Astrocyte of the spinal cord (primary cell): ENCODE data around the gene KLHL8.

Experiments used
- DNase-seq: peaks from one replicate; pipeline ENCODE4 v3.0.0; 2011; ENCODE audit warnings: low read depth, low spot score
- H3K4me3 ChIP-seq: 2 replicates; pipeline ENCODE4 v1.5.1; 2011; ENCODE audit warnings: low read depth, mild to moderate bottlenecking, low read length, moderate library complexity
- CTCF ChIP-seq: IDR thresholded peaks from 2 replicates; pipeline ENCODE4 v1.5.1; 2012; ENCODE audit warnings: low read depth, mild to moderate bottlenecking, low read length, inconsistent platforms
- in situ Hi-C: cut with HindIII; loops from 2 replicates; pipeline ENCODE4 v1.10.0; 2017; ENCODE audit warnings: low sequenced_read_pairs

The KLHL8 gene

GRCh38 chr4:87122252-87122651 lies 98.2 kb downstream of the KLHL8 start:
- no peak for TF ChIP-seq CTCF
- H3K4me3 ChIP-seq, result no peak overlapping the region
- no peak for DNase-seq
- in situ Hi-C loops, result no loop called here

GRCh38 chr4:87121341-87122065 lies 98.9 kb downstream of the KLHL8 start:
- H3K4me3 ChIP-seq, result no peak overlapping the region
- no peak for TF ChIP-seq CTCF
- in situ Hi-C loops, result no loop called here
- peak; percentile 42 for DNase-seq

- no peak for TF ChIP-seq CTCF
- peak; percentile 77 for DNase-seq
- in situ Hi-C loops, result no loop called here
- H3K4me3 ChIP-seq, result no peak overlapping the region
Measured at GRCh38 chr4:87120411-87121162, 99.8 kb downstream of the KLHL8 start.

GRCh38 chr4:87120010-87120409 lies 100.4 kb downstream of the KLHL8 start:
- TF ChIP-seq CTCF, result no peak
- in situ Hi-C loops, result no loop called here
- no peak for DNase-seq
- H3K4me3 ChIP-seq, result no peak overlapping the region

GRCh38 chr4:87118826-87119225 lies 101.6 kb downstream of the KLHL8 start:
- no peak overlapping the region for H3K4me3 ChIP-seq
- in situ Hi-C loops, result no loop called here
- peak; percentile 87 for DNase-seq
- no peak for TF ChIP-seq CTCF

GRCh38 chr4:87118421-87118820 lies 102.0 kb downstream of the KLHL8 start:
- no peak for TF ChIP-seq CTCF
- H3K4me3 ChIP-seq, result no peak overlapping the region
- DNase-seq, result no peak
- in situ Hi-C loops, result no loop called here
